Ishikawa (cell line): ENCODE results near the gene SKAP1.

Source experiments
- CEBPB ChIP-seq: IDR thresholded peaks from 2 replicates; pipeline ENCODE4 v1.6.1; 2012
- CREB1 ChIP-seq: IDR thresholded peaks from 2 replicates; pipeline ENCODE4 v1.6.1; 2012; ENCODE audit warnings: low read depth
- EGR1 ChIP-seq: IDR thresholded peaks from 2 replicates; pipeline ENCODE4 v1.6.1; 2012
- EP300 ChIP-seq: IDR thresholded peaks from 2 replicates; pipeline ENCODE4 v1.6.1; 2012; ENCODE audit warnings: borderline replicate concordance
- FOXM1 ChIP-seq: IDR thresholded peaks from 2 replicates; pipeline ENCODE4 v1.6.1; 2012; ENCODE audit warnings: low read depth, borderline replicate concordance
- MAX ChIP-seq: IDR thresholded peaks from 2 replicates; pipeline ENCODE4 v1.6.1; 2012
- NFIC ChIP-seq: IDR thresholded peaks from 2 replicates; pipeline ENCODE4 v1.6.1; 2012
- RAD21 ChIP-seq: IDR thresholded peaks from 2 replicates; pipeline ENCODE4 v1.6.1; 2012; ENCODE audit warnings: low read depth
- REST ChIP-seq: IDR thresholded peaks from 2 replicates; pipeline ENCODE4 v1.6.1; 2012; ENCODE audit warnings: low read depth, mild to moderate bottlenecking
- TAF1 ChIP-seq: IDR thresholded peaks from 2 replicates; pipeline ENCODE4 v1.6.1; 2012; ENCODE audit warnings: low read depth, mild to moderate bottlenecking
- TCF12 ChIP-seq: IDR thresholded peaks from 2 replicates; pipeline ENCODE4 v1.6.1; 2012; ENCODE audit warnings: low read depth
- TEAD4 ChIP-seq: IDR thresholded peaks from 2 replicates; pipeline ENCODE4 v1.6.1; 2012
- YY1 ChIP-seq: IDR thresholded peaks from 2 replicates; pipeline ENCODE4 v1.6.1; 2012; ENCODE audit warnings: low read depth
- ZBTB7A ChIP-seq: IDR thresholded peaks from 2 replicates; pipeline ENCODE4 v1.6.1; 2012; ENCODE audit warnings: low read depth
- TF ChIP-seq, protein P1 (sequence below): IDR thresholded peaks from 2 replicates; pipeline ENCODE4 v1.6.1; 2012

SKAP1 gene

GRCh38 chr17:48211787-48212186, 218.2 kb downstream of the SKAP1 start:
- TF ChIP-seq EGR1 (no peak), CREB1 (no peak), TCF12 (no peak), REST (no peak), TAF1 (no peak), RAD21 (no peak), FOXM1 (no peak), YY1 (no peak), MAX (no peak), TEAD4 (no peak)

- TF ChIP-seq EP300 (no peak), ZBTB7A (no peak), RAD21 (no peak), MAX (no peak), REST (no peak), CREB1 (no peak)
- TF ChIP-seq, protein P1, sequence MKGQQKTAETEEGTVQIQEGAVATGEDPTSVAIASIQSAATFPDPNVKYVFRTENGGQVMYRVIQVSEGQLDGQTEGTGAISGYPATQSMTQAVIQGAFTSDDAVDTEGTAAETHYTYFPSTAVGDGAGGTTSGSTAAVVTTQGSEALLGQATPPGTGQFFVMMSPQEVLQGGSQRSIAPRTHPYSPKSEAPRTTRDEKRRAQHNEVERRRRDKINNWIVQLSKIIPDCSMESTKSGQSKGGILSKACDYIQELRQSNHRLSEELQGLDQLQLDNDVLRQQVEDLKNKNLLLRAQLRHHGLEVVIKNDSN: no peak
These were observed 219.0 kb downstream of the SKAP1 start for GRCh38 chr17:48211011-48211410.

- TF ChIP-seq REST (no peak), CREB1 (no peak), TAF1 (no peak), MAX (no peak), CEBPB (no peak), TCF12 (no peak)
- TF ChIP-seq, protein P1: no peak
These were observed 220.0 kb downstream of the SKAP1 start for GRCh38 chr17:48209973-48210372.

GRCh38 chr17:48207776-48208544, 222.1 kb downstream of the SKAP1 start:
- TF ChIP-seq REST: no peak
- TF ChIP-seq TEAD4: no peak
- TF ChIP-seq ZBTB7A: no peak
- no peak for TF ChIP-seq MAX
- no peak for TF ChIP-seq NFIC
- TF ChIP-seq EP300: no peak
- no peak for TF ChIP-seq FOXM1
- no peak for TF ChIP-seq RAD21
- TF ChIP-seq CEBPB: no peak
- TF ChIP-seq, protein P1: no peak
- no peak for TF ChIP-seq TCF12
- TF ChIP-seq EGR1: no peak
- no peak for TF ChIP-seq YY1
- TF ChIP-seq CREB1: no peak
- TF ChIP-seq TAF1: no peak
